Kidney (tissue), 14 donors: ENCODE results near the gene METTL25B. TPM values are rescaled to one million over a fixed set of nuclear protein-coding genes. Genes with fewer than 3 reads are reported as not detected.
A peak's percentile ranks its signal among the peaks of the same experiment; 100 is the strongest.

Experiments
- DNase-seq, 5 donors: peaks; one replicate each; pipeline ENCODE4 v3.0.0-alpha.2; 2013 to 2020
- FAIRE-seq: peaks from 2 replicates; lab custom pipeline; 2012; peaks lifted over from hg19 to GRCh38; lab: Jason Lieb, UNC
- H3K27ac ChIP-seq, 2 donors: one replicate each; pipeline ENCODE4 v1.7.0; 2013; ENCODE audit warnings: low read depth in 2 of 2, low read length in 2 of 2, inconsistent platforms in 1 of 2
- H3K27me3 ChIP-seq: one replicate; pipeline ENCODE4 v1.7.1; 2013; ENCODE audit warnings: low read length, inconsistent platforms; ENCODE audit not compliant: control insufficient read depth, insufficient read depth
- H3K36me3 ChIP-seq, 3 donors: one replicate each; pipeline versions ENCODE4 v1.7.0 to v1.7.1; 2013; ENCODE audit warnings: low read length in 3 of 3, control low read depth in 1 of 3, inconsistent platforms in 1 of 3; ENCODE audit not compliant: insufficient read depth in 3 of 3, control insufficient read depth in 2 of 3
- H3K4me1 ChIP-seq, 3 donors: one replicate each; pipeline versions ENCODE4 v1.7.0 to v1.7.1; 2013; ENCODE audit warnings: low read length in 3 of 3, inconsistent platforms in 1 of 3, low read depth in 1 of 3; ENCODE audit not compliant: control insufficient read depth in 2 of 3, insufficient read depth in 2 of 3
- H3K4me3 ChIP-seq, 3 donors: one replicate each; pipeline versions ENCODE4 v1.7.0 to v1.8.1; 2013; ENCODE audit warnings: low read length in 3 of 3, control low read depth in 1 of 3, inconsistent platforms in 1 of 3
- H3K9ac ChIP-seq, 3 donors: one replicate each; pipeline versions ENCODE4 v1.7.0 to v1.7.1; 2013; ENCODE audit warnings: low read length in 3 of 3, control low read depth in 1 of 3, inconsistent platforms in 1 of 3
- H3K9me3 ChIP-seq, 3 donors: one replicate each; pipeline versions ENCODE4 v1.7.0 to v1.7.1; 2013; ENCODE audit warnings: low read length in 3 of 3, control low read depth in 1 of 3, inconsistent platforms in 1 of 3; ENCODE audit not compliant: control insufficient read depth in 2 of 3, insufficient read depth in 1 of 3
- CTCF ChIP-seq: IDR thresholded peaks from 3 replicates; pipeline ENCODE4 v1.5.1; 2012; ENCODE audit warnings: mild to moderate bottlenecking, moderate library complexity, borderline replicate concordance; ENCODE audit not compliant: insufficient read depth; ENCODE audit errors: extremely low read depth
- intact Hi-C: fragments of 100-400 bp; cut with DNase I; formaldehyde crosslinking; loops from one replicate; pipeline ENCODE4 v1.11.1; 2022
- polyA plus RNA-seq: library from polyadenylated mRNA; stranded (reverse); fragments of 350-450 nt; fragmentation: Illumina TruSeq; extraction: RNeasy Lipid Tissue Mini Kit (QIAGEN cat#74804); gene quantifications from one replicate; pipeline ENCODE4 v1.2.3, GENCODE V29; 2014; ENCODE audit warnings: low read depth, low replicate concordance; ENCODE audit not compliant: insufficient read depth
- total RNA-seq: library from RNA; stranded (reverse); fragmentation: NEBNext Ultra II Directional; extraction: Animal tissue kit (Norgen Biotek cat#: 25700); gene quantifications from one replicate; pipeline ENCODE4 v1.2.1, GENCODE V29; 2021
- donor health status: control.
- donor health status: control.
- donor health status: control.
- donor health status: control.
- donor health status: control.
- donor health status: DM: yes; HTN: yes; CAD: no.
- donor health status: Normal renal cell carcinoma (clear cell type).

METTL25B gene
- total and polyA plus RNA-seq, 2 donors from 2014 or later, result 29.4 to 35.2 TPM

- intact Hi-C loops, result no loop called here
- Histone ChIP-seq H3K36me3 (peaks cover 0 to 7% (median 6%) of the 10 kb centered on the region in 3 donors), H3K4me3 (no peak overlapping the region), H3K9me3 (no peaks in the 10 kb centered on the region), H3K4me1 (peaks cover 0 to 19% (median 11%) of the 10 kb centered on the region in 3 donors), H3K9ac (peak overlapping the region in 1 of 3 donors; percentile 20), H3K27ac (no peak overlapping the region), H3K27me3 (no peaks in the 10 kb centered on the region)
- FAIRE-seq (no peak), DNase-seq (no peak)
- no peak for TF ChIP-seq CTCF
Measured at GRCh38 chr1:156772222-156772621, 44.0 kb downstream of the METTL25B start.

DNA sequence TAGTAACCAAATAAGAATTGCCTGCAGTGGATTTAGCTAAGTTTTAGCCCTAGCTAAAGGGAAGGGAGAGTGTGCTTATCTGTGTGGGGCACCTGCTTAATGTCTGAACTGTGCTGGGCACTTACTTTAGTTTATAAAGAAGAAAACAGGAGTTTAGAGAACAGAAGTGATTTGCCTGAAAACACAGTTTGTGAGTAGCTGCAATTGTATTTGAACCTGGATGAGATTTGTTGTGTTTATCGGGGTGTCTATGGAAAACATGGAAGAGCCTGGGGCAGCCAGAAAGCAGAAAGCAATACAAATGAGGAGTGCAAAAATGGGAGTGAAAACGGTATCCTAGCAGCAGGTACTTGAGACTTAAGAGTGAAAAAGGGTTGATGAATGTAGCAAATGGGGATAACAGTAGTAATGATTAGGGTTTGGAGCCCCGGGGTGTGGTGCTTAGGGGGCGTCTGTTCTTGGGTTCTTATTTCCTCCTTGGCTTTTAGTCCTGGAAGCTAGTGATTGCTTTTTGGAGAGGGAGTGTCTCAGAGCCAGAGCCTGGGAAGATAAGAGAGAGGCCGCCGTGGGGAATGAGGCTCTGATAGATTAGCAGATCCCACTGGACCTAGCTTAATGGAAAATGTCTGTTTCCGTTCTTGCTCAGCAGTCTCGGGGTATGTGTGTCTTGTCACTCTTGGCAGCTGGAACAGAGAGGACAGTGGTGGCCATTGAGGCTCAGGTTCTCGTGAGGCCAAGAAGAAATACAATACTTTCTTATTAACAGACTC is 44.6 kb downstream of the METTL25B start:
- H3K4me3 ChIP-seq, result no peak overlapping the region
- intact Hi-C loops, result no loop called here
- peaks cover 0 to 19% (median 14%) of the 10 kb centered on the region in 3 donors for H3K4me1 ChIP-seq
- H3K9ac ChIP-seq, result peak overlapping the region in 1 of 3 donors; percentile 20
- no peak for TF ChIP-seq CTCF
- H3K9me3 ChIP-seq, result no peaks in the 10 kb centered on the region
- no peaks in the 10 kb centered on the region for H3K27me3 ChIP-seq
- FAIRE-seq, result no peak
- H3K27ac ChIP-seq, result no peak overlapping the region
- peaks cover 0 to 7% (median 6%) of the 10 kb centered on the region in 3 donors for H3K36me3 ChIP-seq
- DNase-seq, result no peak

GRCh38 chr1:156773607-156774006 is 45.3 kb downstream of the METTL25B start:
- H3K4me3 ChIP-seq, result no peak overlapping the region
- intact Hi-C loops, result no loop called here
- no peak overlapping the region for H3K9ac ChIP-seq
- no peak overlapping the region for H3K27ac ChIP-seq
- FAIRE-seq, result no peak
- H3K4me1 ChIP-seq, result peaks cover 0 to 19% (median 11%) of the 10 kb centered on the region in 3 donors
- DNase-seq, result no peak
- TF ChIP-seq CTCF, result no peak
- H3K36me3 ChIP-seq, result peaks cover 0 to 7% (median 6%) of the 10 kb centered on the region in 3 donors
- no peaks in the 10 kb centered on the region for H3K9me3 ChIP-seq
- H3K27me3 ChIP-seq, result no peaks in the 10 kb centered on the region
